HepG2 (cell line): ENCODE data around the gene TAMALIN. TPM values are rescaled to one million over a fixed set of nuclear protein-coding genes. Genes with fewer than 3 reads are reported as not detected.

Experiments used
- CEBPB ChIP-seq: IDR thresholded peaks from 2 replicates; pipeline ENCODE4 v1.6.1; 2011; ENCODE audit warnings: low read depth, low read length, improper control_type of control experiment, borderline replicate concordance
- FLYWCH1 ChIP-seq: sonication (generic); formaldehyde crosslinking; IDR thresholded peaks from 2 replicates; pipeline ENCODE4 v1.8.1; 2023; ENCODE audit warnings: mild to moderate bottlenecking, missing genetic modification reagents
- HNF4G ChIP-seq, 2 experiments: sonication (generic) in 1 of 2; formaldehyde crosslinking in 1 of 2; IDR thresholded peaks; 2 replicates each; pipeline versions ENCODE4 v1.4.0 to v1.6.1; 2011 to 2020; ENCODE audit warnings: borderline replicate concordance in 2 of 2, low read depth in 2 of 2, mild to moderate bottlenecking in 2 of 2, low read length in 1 of 2, missing genetic modification reagents in 1 of 2, moderate library complexity in 1 of 2
- KLF13 ChIP-seq: sonication (generic); formaldehyde crosslinking; IDR thresholded peaks from 2 replicates; pipeline ENCODE4 v1.4.0; 2020; ENCODE audit warnings: mild to moderate bottlenecking, missing genetic modification reagents
- MAFK ChIP-seq, 2 experiments: IDR thresholded peaks in 1 of 2; conservative IDR thresholded peaks in 1 of 2; 2 replicates each; pipeline ENCODE4 v1.6.1; 2011; ENCODE audit warnings: improper control_type of control experiment in 2 of 2, low read length in 2 of 2
- MTF2 ChIP-seq: sonication (generic); formaldehyde crosslinking; IDR thresholded peaks from 2 replicates; pipeline ENCODE4 v1.5.0; 2020; ENCODE audit warnings: missing genetic modification reagents, borderline replicate concordance
- SAFB2 ChIP-seq: sonication (generic); formaldehyde crosslinking; IDR thresholded peaks from 2 replicates; pipeline ENCODE4 v1.5.1; 2020; ENCODE audit warnings: missing genetic modification reagents, low read depth, mild to moderate bottlenecking, borderline replicate concordance
- SRY ChIP-seq: sonication (generic); formaldehyde crosslinking; IDR thresholded peaks from 2 replicates; pipeline ENCODE4 v1.8.0; 2022; ENCODE audit warnings: mild to moderate bottlenecking, missing genetic modification reagents
- ZNF10 ChIP-seq: sonication (generic); formaldehyde crosslinking; IDR thresholded peaks from 2 replicates; pipeline ENCODE4 v1.4.0; 2020; ENCODE audit warnings: mild to moderate bottlenecking, low read depth, missing genetic modification reagents, borderline replicate concordance
- ZNF383 ChIP-seq: sonication (generic); formaldehyde crosslinking; IDR thresholded peaks from 2 replicates; pipeline ENCODE4 v1.4.0; 2020; ENCODE audit warnings: missing genetic modification reagents, mild to moderate bottlenecking, borderline replicate concordance
- ZNF562 ChIP-seq: sonication (generic); formaldehyde crosslinking; IDR thresholded peaks from 2 replicates; pipeline ENCODE4 v1.8.0; 2022; ENCODE audit warnings: missing genetic modification reagents, borderline replicate concordance
- polyA plus RNA-seq, 8 experiments: library from polyadenylated mRNA; depleted of rRNA in 3 of 8; stranded (reverse) in 7 of 8; unstranded in 1 of 8; fragments of >200 nt; fragmentation: Illumina TruSeq in 4 of 8; extraction: Trizol in 4 of 8; gene quantifications; 2 replicates each; pipeline versions ENCODE4 v1.2.1 to v1.2.3, GENCODE V29; 2011 to 2016; ENCODE audit warnings: low read depth in 4 of 8, missing spikeins in 1 of 8, mixed read lengths in 1 of 8; ENCODE audit not compliant: insufficient read depth in 1 of 8
- total RNA-seq, 5 experiments: library from RNA; depleted of rRNA; stranded (reverse); fragments of >200 nt; fragmentation: Illumina TruSeq; extraction: Trizol; gene quantifications; 2 replicates each; pipeline ENCODE4 v1.2.3, GENCODE V29; 2016; ENCODE audit warnings: low read depth in 1 of 5
- TF ChIP-seq, protein P1 (sequence below): sonication (generic); formaldehyde crosslinking; IDR thresholded peaks from 2 replicates; pipeline ENCODE4 v1.9.0; 2021; ENCODE audit warnings: missing genetic modification reagents, borderline replicate concordance
- TF ChIP-seq, protein P2 (sequence below): sonication (generic); formaldehyde crosslinking; IDR thresholded peaks from 2 replicates; pipeline ENCODE4 v1.4.0; 2020; ENCODE audit warnings: missing genetic modification reagents, borderline replicate concordance
- TF ChIP-seq, protein P3 (sequence below): sonication (generic); formaldehyde crosslinking; IDR thresholded peaks from 2 replicates; pipeline ENCODE4 v1.4.0; 2020; ENCODE audit warnings: missing genetic modification reagents
- TF ChIP-seq, protein P4 (sequence below): sonication (generic); formaldehyde crosslinking; IDR thresholded peaks from 2 replicates; pipeline ENCODE4 v1.4.0; 2020; ENCODE audit warnings: missing genetic modification reagents, low read depth, mild to moderate bottlenecking, borderline replicate concordance
- TF ChIP-seq, protein P5 (sequence below): IDR thresholded peaks from 2 replicates; pipeline ENCODE4 v1.6.1; 2016
- TF ChIP-seq, protein P6 (sequence below): sonication (generic); formaldehyde crosslinking; IDR thresholded peaks from 2 replicates; pipeline ENCODE4 v1.8.0; 2022; ENCODE audit warnings: low read depth, missing genetic modification reagents
- TF ChIP-seq, protein P7 (sequence below): IDR thresholded peaks from 2 replicates; pipeline ENCODE4 v1.6.1; 2018; ENCODE audit warnings: missing genetic modification reagents, mild to moderate bottlenecking, missing compliant biosample characterization

Gene TAMALIN
- total and polyA plus RNA-seq, 2 of the 13 experiments (the other 11 are each of a cell fraction or from before 2014, with no cell fraction given), result 2.9 to 10.9 TPM

DNA sequence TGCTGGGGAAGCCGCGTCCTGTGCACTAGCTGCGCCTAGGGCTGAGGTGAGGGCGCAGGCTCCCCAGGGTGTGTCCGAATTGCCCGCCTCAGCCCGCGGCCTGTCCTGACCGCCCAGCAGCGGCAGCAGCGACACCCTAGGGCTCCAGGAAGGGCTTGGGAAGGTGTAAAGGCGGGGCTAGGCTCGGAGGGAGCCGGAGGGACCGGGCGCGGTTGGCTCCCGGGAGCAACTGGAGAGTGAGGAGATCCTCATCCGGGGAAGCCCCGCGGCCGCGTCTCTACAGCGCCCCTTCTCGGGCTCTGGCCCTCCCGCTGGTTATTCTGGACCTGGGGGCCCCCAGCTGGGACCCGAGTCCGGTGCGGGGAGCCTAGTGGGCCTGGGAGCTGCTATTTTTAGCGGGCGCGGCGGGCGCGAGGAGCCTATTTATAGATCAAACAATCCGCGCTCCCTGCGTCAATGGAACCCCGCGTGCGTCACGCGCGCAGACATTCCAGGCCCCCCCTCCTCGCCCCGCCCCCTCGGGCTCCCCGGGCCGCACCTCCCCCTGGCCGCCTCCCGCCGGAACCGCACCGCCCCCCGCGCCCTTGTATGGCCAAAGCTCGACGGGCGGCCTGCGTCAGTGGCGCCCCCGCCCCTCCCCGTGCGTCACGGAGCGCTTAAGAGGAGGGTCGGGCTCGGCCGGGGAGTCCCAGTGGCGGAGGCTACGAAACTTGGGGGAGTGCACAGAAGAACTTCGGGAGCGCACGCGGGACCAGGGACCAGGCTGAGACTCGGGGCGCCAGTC lies 44.2 kb downstream of the TAMALIN start, which contains the start of gene NR4A1 (continued):
- TF ChIP-seq, protein P1, sequence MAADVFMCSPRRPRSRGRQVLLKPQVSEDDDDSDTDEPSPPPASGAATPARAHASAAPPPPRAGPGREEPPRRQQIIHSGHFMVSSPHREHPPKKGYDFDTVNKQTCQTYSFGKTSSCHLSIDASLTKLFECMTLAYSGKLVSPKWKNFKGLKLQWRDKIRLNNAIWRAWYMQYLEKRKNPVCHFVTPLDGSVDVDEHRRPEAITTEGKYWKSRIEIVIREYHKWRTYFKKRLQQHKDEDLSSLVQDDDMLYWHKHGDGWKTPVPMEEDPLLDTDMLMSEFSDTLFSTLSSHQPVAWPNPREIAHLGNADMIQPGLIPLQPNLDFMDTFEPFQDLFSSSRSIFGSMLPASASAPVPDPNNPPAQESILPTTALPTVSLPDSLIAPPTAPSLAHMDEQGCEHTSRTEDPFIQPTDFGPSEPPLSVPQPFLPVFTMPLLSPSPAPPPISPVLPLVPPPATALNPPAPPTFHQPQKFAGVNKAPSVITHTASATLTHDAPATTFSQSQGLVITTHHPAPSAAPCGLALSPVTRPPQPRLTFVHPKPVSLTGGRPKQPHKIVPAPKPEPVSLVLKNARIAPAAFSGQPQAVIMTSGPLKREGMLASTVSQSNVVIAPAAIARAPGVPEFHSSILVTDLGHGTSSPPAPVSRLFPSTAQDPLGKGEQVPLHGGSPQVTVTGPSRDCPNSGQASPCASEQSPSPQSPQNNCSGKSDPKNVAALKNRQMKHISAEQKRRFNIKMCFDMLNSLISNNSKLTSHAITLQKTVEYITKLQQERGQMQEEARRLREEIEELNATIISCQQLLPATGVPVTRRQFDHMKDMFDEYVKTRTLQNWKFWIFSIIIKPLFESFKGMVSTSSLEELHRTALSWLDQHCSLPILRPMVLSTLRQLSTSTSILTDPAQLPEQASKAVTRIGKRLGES (CRISPR knock-in tag), result no peak; the same call in 1 of the 2 replicates
- TF ChIP-seq ZNF10 (CRISPR knock-in tag), result no peak
- no peak for TF ChIP-seq SAFB2 (CRISPR knock-in tag)
- TF ChIP-seq MAFK (conservative IDR thresholded peaks at IDR 0.05 in 1 of 2, IDR thresholded peaks at IDR 0.05 in 1 of 2; ENCODE audit: low read length in 2 of 2), result no peak
- TF ChIP-seq, protein P2, sequence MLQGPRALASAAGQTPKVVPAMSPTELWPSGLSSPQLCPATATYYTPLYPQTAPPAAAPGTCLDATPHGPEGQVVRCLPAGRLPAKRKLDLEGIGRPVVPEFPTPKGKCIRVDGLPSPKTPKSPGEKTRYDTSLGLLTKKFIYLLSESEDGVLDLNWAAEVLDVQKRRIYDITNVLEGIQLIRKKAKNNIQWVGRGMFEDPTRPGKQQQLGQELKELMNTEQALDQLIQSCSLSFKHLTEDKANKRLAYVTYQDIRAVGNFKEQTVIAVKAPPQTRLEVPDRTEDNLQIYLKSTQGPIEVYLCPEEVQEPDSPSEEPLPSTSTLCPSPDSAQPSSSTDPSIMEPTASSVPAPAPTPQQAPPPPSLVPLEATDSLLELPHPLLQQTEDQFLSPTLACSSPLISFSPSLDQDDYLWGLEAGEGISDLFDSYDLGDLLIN (CRISPR knock-in tag), result 0 out of 2 replicates have a peak, but pooled peaks have one; percentile 55
- TF ChIP-seq KLF13, result no peak; the same call in 1 of the 2 replicates
- TF ChIP-seq ZNF383 (CRISPR knock-in tag), result no peak
- TF ChIP-seq, protein P3, sequence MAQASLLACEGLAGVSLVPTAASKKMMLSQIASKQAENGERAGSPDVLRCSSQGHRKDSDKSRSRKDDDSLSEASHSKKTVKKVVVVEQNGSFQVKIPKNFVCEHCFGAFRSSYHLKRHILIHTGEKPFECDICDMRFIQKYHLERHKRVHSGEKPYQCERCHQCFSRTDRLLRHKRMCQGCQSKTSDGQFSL (CRISPR knock-in tag), result 0 out of 2 replicates have a peak, but pooled peaks have one; percentile 71
- TF ChIP-seq MTF2 (CRISPR knock-in tag), result 0 out of 2 replicates have a peak, but pooled peaks have one; percentile 43
- TF ChIP-seq, protein P4, sequence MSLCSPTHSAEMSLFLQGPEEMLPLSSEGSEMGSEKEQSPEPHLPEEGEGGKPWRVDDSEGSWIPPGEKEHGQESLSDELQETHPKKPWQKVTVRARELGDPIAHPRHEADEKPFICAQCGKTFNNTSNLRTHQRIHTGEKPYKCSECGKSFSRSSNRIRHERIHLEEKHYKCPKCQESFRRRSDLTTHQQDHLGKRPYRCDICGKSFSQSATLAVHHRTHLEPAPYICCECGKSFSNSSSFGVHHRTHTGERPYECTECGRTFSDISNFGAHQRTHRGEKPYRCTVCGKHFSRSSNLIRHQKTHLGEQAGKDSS, result peak; percentile 27; the same call in 1 of the 2 replicates
- no peak for TF ChIP-seq CEBPB
- TF ChIP-seq, protein P5, sequence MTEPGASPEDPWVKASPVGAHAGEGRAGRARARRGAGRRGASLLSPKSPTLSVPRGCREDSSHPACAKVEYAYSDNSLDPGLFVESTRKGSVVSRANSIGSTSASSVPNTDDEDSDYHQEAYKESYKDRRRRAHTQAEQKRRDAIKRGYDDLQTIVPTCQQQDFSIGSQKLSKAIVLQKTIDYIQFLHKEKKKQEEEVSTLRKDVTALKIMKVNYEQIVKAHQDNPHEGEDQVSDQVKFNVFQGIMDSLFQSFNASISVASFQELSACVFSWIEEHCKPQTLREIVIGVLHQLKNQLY, result no peak
- TF ChIP-seq, protein P6, sequence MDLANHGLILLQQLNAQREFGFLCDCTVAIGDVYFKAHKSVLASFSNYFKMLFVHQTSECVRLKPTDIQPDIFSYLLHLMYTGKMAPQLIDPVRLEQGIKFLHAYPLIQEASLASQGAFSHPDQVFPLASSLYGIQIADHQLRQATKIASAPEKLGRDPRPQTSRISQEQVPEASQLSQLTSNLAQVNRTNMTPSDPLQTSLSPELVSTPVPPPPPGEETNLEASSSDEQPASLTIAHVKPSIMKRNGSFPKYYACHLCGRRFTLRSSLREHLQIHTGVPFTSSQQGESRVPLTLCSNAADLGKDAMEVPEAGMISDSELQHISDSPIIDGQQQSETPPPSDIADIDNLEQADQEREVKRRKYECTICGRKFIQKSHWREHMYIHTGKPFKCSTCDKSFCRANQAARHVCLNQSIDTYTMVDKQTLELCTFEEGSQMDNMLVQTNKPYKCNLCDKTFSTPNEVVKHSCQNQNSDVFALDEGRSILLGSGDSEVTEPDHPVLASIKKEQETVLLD (CRISPR knock-in tag), result peak; percentile 31; the same call in 1 of the 2 replicates
- TF ChIP-seq SRY (CRISPR knock-in tag), result peak; percentile 64; the same call in 1 of the 2 replicates
- TF ChIP-seq FLYWCH1, result no peak
- TF ChIP-seq, protein P7, sequence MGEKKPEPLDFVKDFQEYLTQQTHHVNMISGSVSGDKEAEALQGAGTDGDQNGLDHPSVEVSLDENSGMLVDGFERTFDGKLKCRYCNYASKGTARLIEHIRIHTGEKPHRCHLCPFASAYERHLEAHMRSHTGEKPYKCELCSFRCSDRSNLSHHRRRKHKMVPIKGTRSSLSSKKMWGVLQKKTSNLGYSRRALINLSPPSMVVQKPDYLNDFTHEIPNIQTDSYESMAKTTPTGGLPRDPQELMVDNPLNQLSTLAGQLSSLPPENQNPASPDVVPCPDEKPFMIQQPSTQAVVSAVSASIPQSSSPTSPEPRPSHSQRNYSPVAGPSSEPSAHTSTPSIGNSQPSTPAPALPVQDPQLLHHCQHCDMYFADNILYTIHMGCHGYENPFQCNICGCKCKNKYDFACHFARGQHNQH (CRISPR knock-in tag), result no peak
- TF ChIP-seq HNF4G (IDR thresholded peaks at IDR 0.05; ENCODE audit: borderline replicate concordance, low read depth, low read length), result no peak
- TF ChIP-seq HNF4G (CRISPR knock-in tag; IDR thresholded peaks at IDR 0.05; ENCODE audit: borderline replicate concordance, low read depth), result no peak
- no peak for TF ChIP-seq ZNF562
